Endothelial cell of umbilical vein (primary cell): Measurements from ENCODE around the gene GRIA1. TPM values are rescaled to one million over a fixed set of nuclear protein-coding genes. Genes with fewer than 3 reads are reported as not detected.

Source experiments
- BruUV-seq: library from RNA; stranded (reverse); fragments of 400-500 nt; replicated peaks from 2 replicates; lab custom pipeline; 2021; lab: Mats Ljungman, UMichigan
- CTCF ChIA-PET: fragments of 300-600, 350-600 bp; sonication (Branson Sonifier 250); formaldehyde crosslinking; loops from one replicate; lab custom pipeline; 2021; ENCODE audit warnings: antibody characterized with exemption, inconsistent platforms; lab: Charles Lee
- POLR2A ChIA-PET: fragments of 300-600, 350-600 bp; sonication (Branson Sonifier 250); formaldehyde crosslinking; loops from one replicate; lab custom pipeline; 2021; ENCODE audit warnings: antibody characterized with exemption, inconsistent platforms; lab: Charles Lee
- DNase-seq: peaks from one replicate; pipeline ENCODE4 v3.0.0-alpha.2; 2011; ENCODE audit warnings: low read depth, low spot score
- FAIRE-seq: peaks from 2 replicates; lab custom pipeline; 2011; peaks lifted over from hg19 to GRCh38; lab: Jason Lieb, UNC
- H2AFZ ChIP-seq: 2 replicates; pipeline ENCODE4 v1.6.0; 2012; ENCODE audit warnings: low read depth, low read length, control low read depth, inconsistent platforms
- H3K27ac ChIP-seq: 2 replicates; pipeline ENCODE4 v1.5.1; 2011; ENCODE audit warnings: low read depth, mild to moderate bottlenecking, control low read depth, low read length, moderate library complexity; ENCODE audit not compliant: insufficient read depth
- H3K27me3 ChIP-seq, 2 experiments: 2 replicates each; pipeline versions ENCODE4 v1.6.0 to v1.6.1; 2011; ENCODE audit warnings: low read length in 2 of 2, mixed read lengths in 1 of 2; ENCODE audit not compliant: control insufficient read depth in 2 of 2, insufficient read depth in 2 of 2
- H3K36me3 ChIP-seq, 2 experiments: 2 replicates in 1 of 2; 3 replicates in 1 of 2; pipeline ENCODE4 v1.5.1; 2011; ENCODE audit warnings: low read length in 2 of 2, mild to moderate bottlenecking in 1 of 2, moderate library complexity in 1 of 2; ENCODE audit not compliant: control insufficient read depth in 2 of 2, insufficient read depth in 2 of 2; ENCODE audit errors: extremely low read depth in 1 of 2
- H3K4me1 ChIP-seq: 3 replicates; pipeline ENCODE4 v1.5.1; 2011; ENCODE audit warnings: mild to moderate bottlenecking, low read length; ENCODE audit not compliant: control insufficient read depth, insufficient read depth; ENCODE audit errors: extremely low read depth
- H3K4me2 ChIP-seq: 2 replicates; pipeline ENCODE4 v1.6.1; 2011; ENCODE audit warnings: low read length, control low read depth, mixed read lengths; ENCODE audit not compliant: insufficient read depth
- H3K4me3 ChIP-seq, 3 experiments: fragments of 200-600 bp in 1 of 3; sonication (generic), shearing (Covaris generic) in 1 of 3; replicated peaks in 1 of 3; 2 replicates each; pipeline ENCODE4 v1.5.1; 2011 to 2016; ENCODE audit warnings: control low read depth in 3 of 3, low read length in 3 of 3, mild to moderate bottlenecking in 2 of 3, inconsistent platforms in 1 of 3, low read depth in 1 of 3, moderate library complexity in 1 of 3; ENCODE audit not compliant: insufficient read depth in 1 of 3
- H3K79me2 ChIP-seq: 2 replicates; pipeline ENCODE4 v1.6.0; 2012; ENCODE audit warnings: low read length, inconsistent platforms; ENCODE audit not compliant: control insufficient read depth, insufficient read depth
- H3K9ac ChIP-seq: replicated peaks from 2 replicates; pipeline ENCODE3; 2011; ENCODE audit warnings: low read length, control low read depth; ENCODE audit not compliant: insufficient read depth; ENCODE audit errors: extremely low read depth
- H3K9me1 ChIP-seq: replicated peaks from 3 replicates; pipeline ENCODE4 v1.6.0; 2011; ENCODE audit warnings: mild to moderate bottlenecking, low read length; ENCODE audit not compliant: control insufficient read depth, insufficient read depth; ENCODE audit errors: extremely low read depth
- H3K9me3 ChIP-seq: replicated peaks from 2 replicates; pipeline ENCODE4 v1.5.1; 2012; ENCODE audit warnings: low read length, inconsistent platforms; ENCODE audit not compliant: control insufficient read depth, insufficient read depth
- H4K20me1 ChIP-seq: replicated peaks from 2 replicates; pipeline ENCODE3; 2011; ENCODE audit warnings: mild to moderate bottlenecking, low read length; ENCODE audit not compliant: control insufficient read depth, insufficient read depth; ENCODE audit errors: extremely low read depth
- EZH2 ChIP-seq: IDR thresholded peaks from 2 replicates; pipeline ENCODE4 v1.6.1; 2012; ENCODE audit warnings: borderline replicate concordance, low read depth, mild to moderate bottlenecking, moderate library complexity, low read length, inconsistent platforms; ENCODE audit not compliant: severe bottlenecking
- FOS ChIP-seq: IDR thresholded peaks from 2 replicates; pipeline ENCODE4 v1.6.1; 2011; ENCODE audit warnings: mild to moderate bottlenecking, low read length, moderate library complexity, borderline replicate concordance; ENCODE audit not compliant: insufficient read depth
- GATA2 ChIP-seq: IDR thresholded peaks from 2 replicates; pipeline ENCODE4 v1.7.0; 2011; ENCODE audit warnings: low read depth, mild to moderate bottlenecking, moderate library complexity, mixed read lengths, low read length; ENCODE audit not compliant: insufficient read length, insufficient read depth
- JUN ChIP-seq: IDR thresholded peaks from 2 replicates; pipeline ENCODE4 v1.6.1; 2011; ENCODE audit warnings: borderline replicate concordance, low read depth; ENCODE audit not compliant: insufficient read length, insufficient read depth
- MYC ChIP-seq: IDR thresholded peaks from one replicate; pipeline ENCODE4 v1.6.1; 2011; ENCODE audit warnings: mild to moderate bottlenecking, low read depth, low read length
- POLR2A ChIP-seq: IDR thresholded peaks from 2 replicates; pipeline ENCODE4 v1.6.1; 2012; ENCODE audit warnings: low read depth, mild to moderate bottlenecking, control low read depth, low read length
- POLR2AphosphoS5 ChIP-seq: IDR thresholded peaks from 2 replicates; pipeline ENCODE4 v1.6.1; 2012; ENCODE audit warnings: low read depth, mild to moderate bottlenecking, control low read depth, low read length, moderate library complexity; ENCODE audit not compliant: insufficient read depth
- dilution Hi-C: fragments of 300-500 bp; cut with MboI; formaldehyde crosslinking; loops from one replicate; pipeline ENCODE4 v1.15.0; 2019; ENCODE audit warnings: low sequenced_read_pairs; ENCODE audit not compliant: extremely low pct_ligation_motif_present
- intact Hi-C: fragments of 100-400 bp; cut with micrococcal nuclease; formaldehyde crosslinking; loops from one replicate; pipeline ENCODE4 v1.10.0; 2022
- polyA plus RNA-seq, 4 experiments: library from polyadenylated mRNA; depleted of rRNA in 3 of 4; stranded (reverse) in 3 of 4; unstranded in 1 of 4; fragments of >200 nt; gene quantifications; 2 replicates each; pipeline versions ENCODE4 v1.2.1 to v1.2.3, GENCODE V29; 2011 to 2012; ENCODE audit warnings: missing spikeins in 1 of 4
- total RNA-seq: library from RNA; stranded (reverse); gene quantifications from 2 replicates; pipeline ENCODE4 v1.2.3, GENCODE V29; 2021
- TF ChIP-seq, protein P1 (sequence below), 2 donors: IDR thresholded peaks; 1 replicate in 1 of 2; 2 replicates in 1 of 2; pipeline ENCODE4 v1.5.1; 2011; ENCODE audit warnings: low read length in 2 of 2, mild to moderate bottlenecking in 2 of 2, moderate library complexity in 2 of 2, control low read depth in 1 of 2, inconsistent platforms in 1 of 2, low read depth in 1 of 2; ENCODE audit not compliant: insufficient read depth in 1 of 2; ENCODE audit errors: extremely low read depth in 1 of 2
- TF ChIP-seq, protein P2 (sequence below): IDR thresholded peaks from 2 replicates; pipeline ENCODE4 v1.6.1; 2011; ENCODE audit not compliant: insufficient read depth, insufficient read length

The GRIA1 gene
- total and polyA plus RNA-seq, 2 donors (not counting 3 experiments of a cell fraction or from before 2014, with no cell fraction given), result not detected

DNA sequence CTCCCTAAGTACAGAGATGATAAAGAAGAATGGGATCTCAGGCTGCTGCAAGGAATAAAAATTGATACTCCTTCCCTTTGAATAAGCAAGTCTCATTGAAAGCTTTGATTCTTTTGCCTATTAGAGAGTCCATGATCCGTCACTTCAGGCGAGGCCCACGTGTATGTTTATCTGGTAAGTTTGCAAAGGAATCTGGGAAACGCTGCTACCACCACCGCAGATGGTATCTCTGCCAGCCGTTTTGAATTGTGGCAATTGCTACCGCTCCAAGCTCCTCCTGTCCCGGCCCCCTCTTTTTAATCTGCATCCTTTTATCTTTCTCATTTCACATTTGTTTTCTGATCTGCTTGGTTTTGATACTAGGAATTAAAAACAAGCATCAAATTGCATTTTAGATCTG is 42.9 kb upstream of the GRIA1 start:
- Histone ChIP-seq H3K27ac (no peak overlapping the region), H4K20me1 (no peaks in the 10 kb centered on the region), H2AFZ (no peak overlapping the region), H3K36me3 (no peaks in the 10 kb centered on the region), H3K9ac (no peak overlapping the region), H3K9me3 (no peaks in the 10 kb centered on the region), H3K27me3 (no peaks in the 10 kb centered on the region), H3K9me1 (no peaks in the 10 kb centered on the region), H3K4me2 (no peak overlapping the region), H3K4me1 (no peaks in the 10 kb centered on the region), H3K4me3 (no peak overlapping the region), H3K79me2 (no peaks in the 10 kb centered on the region)
- intact Hi-C loops, result no loop called here
- dilution Hi-C loops, result no loop called here
- CTCF ChIA-PET, result no interaction called here
- DNase-seq (no peak), FAIRE-seq (no peak)
- BruUV-seq, result no TSS peak
- POLR2A ChIA-PET, result no interaction called here
- no peak for TF ChIP-seq MYC
- TF ChIP-seq, protein P1, sequence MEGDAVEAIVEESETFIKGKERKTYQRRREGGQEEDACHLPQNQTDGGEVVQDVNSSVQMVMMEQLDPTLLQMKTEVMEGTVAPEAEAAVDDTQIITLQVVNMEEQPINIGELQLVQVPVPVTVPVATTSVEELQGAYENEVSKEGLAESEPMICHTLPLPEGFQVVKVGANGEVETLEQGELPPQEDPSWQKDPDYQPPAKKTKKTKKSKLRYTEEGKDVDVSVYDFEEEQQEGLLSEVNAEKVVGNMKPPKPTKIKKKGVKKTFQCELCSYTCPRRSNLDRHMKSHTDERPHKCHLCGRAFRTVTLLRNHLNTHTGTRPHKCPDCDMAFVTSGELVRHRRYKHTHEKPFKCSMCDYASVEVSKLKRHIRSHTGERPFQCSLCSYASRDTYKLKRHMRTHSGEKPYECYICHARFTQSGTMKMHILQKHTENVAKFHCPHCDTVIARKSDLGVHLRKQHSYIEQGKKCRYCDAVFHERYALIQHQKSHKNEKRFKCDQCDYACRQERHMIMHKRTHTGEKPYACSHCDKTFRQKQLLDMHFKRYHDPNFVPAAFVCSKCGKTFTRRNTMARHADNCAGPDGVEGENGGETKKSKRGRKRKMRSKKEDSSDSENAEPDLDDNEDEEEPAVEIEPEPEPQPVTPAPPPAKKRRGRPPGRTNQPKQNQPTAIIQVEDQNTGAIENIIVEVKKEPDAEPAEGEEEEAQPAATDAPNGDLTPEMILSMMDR (IDR thresholded peaks at IDR 0.05; ENCODE audit: extremely low read depth in 1 of 2, insufficient read depth in 1 of 2, low read depth in 1 of 2, low read length in 2 of 2), result no peak
- TF ChIP-seq EZH2, result no peak
- TF ChIP-seq JUN, result no peak
- no peak for TF ChIP-seq POLR2AphosphoS5
- TF ChIP-seq POLR2A, result no peak
- TF ChIP-seq GATA2, result no peak
- TF ChIP-seq, protein P2, sequence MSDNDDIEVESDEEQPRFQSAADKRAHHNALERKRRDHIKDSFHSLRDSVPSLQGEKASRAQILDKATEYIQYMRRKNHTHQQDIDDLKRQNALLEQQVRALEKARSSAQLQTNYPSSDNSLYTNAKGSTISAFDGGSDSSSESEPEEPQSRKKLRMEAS, result no peak
- no peak for TF ChIP-seq FOS
